Measurements from ENCODE around the gene F8.
"Not testable (repeated sequence)": the region's sequence is repeated elsewhere in the genome, so short reads cannot be mapped to it uniquely, and the experiment has no call there.

F8 gene

DNA sequence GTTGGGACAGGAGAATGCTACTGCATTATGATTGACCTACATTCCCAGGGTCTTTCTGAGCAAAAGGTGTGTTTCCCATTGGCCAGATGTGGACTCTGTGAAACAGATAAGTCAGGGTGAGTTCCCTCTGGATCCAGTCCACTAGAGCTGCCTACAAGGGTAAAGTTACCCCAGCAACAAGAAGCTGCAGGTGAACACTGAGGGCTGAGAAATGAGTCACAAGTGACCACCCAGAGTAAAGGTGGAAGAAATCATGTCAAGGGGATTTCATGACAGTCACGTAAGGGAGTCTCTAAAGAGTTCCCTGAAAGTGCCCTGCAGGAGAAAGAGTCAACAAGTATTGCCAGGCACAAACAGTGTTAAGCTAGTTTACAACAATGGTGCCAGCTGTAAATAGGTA is 120.1 kb downstream of the F8 start:
- no peak for DNase-seq (ENCODE audit: low read depth)
- TF ChIP-seq CTCF (IDR thresholded peaks at IDR 0.05; ENCODE audit: low read depth, low read length, missing control alignments), result no peak
- no peak overlapping the region for H3K4me3 ChIP-seq (ENCODE audit: low read depth, low read length)

DNA sequence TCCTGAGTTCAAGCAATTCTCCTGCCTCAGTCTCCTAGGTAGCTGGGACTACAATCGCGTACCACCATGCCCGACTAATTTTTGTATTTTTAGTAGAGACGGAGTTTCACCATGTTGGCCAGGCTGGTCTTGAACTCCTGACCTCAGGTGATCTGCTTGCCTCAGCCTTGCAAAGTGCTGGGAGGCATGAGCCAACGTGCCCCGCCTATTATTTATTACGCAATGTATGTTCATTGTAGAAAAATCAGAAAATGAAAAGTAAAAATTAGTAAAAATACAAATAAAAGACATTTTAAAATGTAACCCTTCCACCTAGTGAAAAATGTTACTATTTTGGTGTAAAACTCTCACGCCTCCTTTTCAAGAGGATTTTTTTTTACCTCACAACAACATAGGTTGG is 122.2 kb downstream of the F8 start:
- no peak for DNase-seq (ENCODE audit: low read depth)
- no peak for TF ChIP-seq CTCF (IDR thresholded peaks at IDR 0.05; ENCODE audit: low read depth, low read length, missing control alignments)
- no peak overlapping the region for H3K4me3 ChIP-seq (ENCODE audit: low read depth, low read length)

GRCh38 chrX:154892296-154892695 is 130.2 kb downstream of the F8 start:
- H3K4me3 ChIP-seq (ENCODE audit: low read depth, low read length), result no peak overlapping the region
- no peak for TF ChIP-seq CTCF (IDR thresholded peaks at IDR 0.05; ENCODE audit: low read depth, low read length, missing control alignments)
- DNase-seq (ENCODE audit: low read depth), result no peak

- DNase-seq (ENCODE audit: low read depth), result no peak
- H3K4me3 ChIP-seq (ENCODE audit: low read depth, low read length), result no peak overlapping the region
- TF ChIP-seq CTCF (IDR thresholded peaks at IDR 0.05; ENCODE audit: low read depth, low read length, missing control alignments), result no peak
Measured at GRCh38 chrX:154890990-154891639, 131.4 kb downstream of the F8 start.

- not testable (repeated sequence) for H3K4me3 ChIP-seq (ENCODE audit: low read depth, low read length); DNase-seq (ENCODE audit: low read depth)
Measured at GRCh38 chrX:154886789-154887221, 135.7 kb downstream of the F8 start.

DNA sequence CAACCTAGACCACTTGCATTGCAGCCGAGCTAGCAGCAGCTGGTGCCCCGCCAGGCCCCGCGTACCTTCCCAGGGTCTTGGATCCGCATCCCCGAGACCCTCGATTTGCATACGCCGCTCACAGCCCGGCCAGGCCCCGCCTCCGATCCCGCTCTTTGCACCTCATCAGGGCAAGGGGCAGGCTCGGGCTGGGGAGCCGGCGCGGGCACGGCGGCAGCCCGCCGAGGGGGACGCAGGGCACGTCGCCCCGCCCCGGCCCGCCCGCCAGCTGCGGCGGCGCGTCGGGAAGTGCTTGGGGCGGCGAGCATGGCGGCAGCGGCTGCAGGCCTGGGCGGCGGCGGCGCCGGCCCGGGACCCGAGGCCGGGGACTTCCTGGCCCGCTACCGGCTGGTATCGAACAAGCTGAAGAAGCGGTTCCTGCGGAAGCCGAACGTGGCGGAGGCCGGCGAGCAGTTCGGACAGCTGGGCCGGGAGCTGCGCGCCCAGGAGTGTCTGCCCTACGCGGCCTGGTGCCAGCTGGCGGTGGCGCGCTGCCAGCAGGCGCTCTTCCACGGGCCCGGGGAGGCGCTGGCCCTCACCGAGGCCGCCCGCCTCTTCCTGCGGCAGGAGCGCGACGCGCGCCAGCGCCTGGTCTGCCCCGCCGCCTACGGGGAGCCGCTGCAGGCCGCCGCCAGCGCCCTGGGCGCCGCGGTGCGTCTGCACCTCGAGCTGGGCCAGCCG is 136.3 kb downstream of the F8 start, which contains the start of gene F8A1:
F8A1 (plus strand) TSS at position 287 of the 720 bp plus-strand sequence; CDS start at position 307, 20 bp downstream.
- peak within 1 kb of the TSS; percentile 39 for H3K4me3 ChIP-seq (ENCODE audit: low read depth, low read length)
- DNase-seq (ENCODE audit: low read depth), result not testable (repeated sequence)

GRCh38 chrX:154885549-154885948 is 137.0 kb downstream of the F8 start:
- not testable (repeated sequence) for H3K4me3 ChIP-seq (ENCODE audit: low read depth, low read length); DNase-seq (ENCODE audit: low read depth)

DNA sequence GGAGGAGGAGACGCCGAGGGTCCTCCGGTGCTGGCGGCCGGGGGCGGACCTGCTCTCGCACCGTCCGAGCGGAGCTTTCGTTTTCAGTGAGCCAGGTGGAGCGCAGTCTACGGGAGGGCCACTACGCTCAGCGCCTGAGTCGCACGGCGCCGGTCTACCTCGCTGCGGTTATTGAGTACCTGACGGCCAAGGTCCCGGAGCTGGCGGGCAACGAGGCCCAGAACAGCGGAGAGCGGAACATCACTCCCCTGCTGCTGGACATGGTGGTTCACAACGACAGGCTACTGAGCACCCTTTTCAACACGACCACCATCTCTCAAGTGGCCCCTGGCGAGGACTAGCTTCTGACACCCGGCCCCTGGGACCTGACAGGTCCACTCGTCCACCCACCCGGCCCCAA is 137.5 kb downstream of the F8 start:
- not testable (repeated sequence) for DNase-seq (ENCODE audit: low read depth)

GRCh38 chrX:154884069-154884468 is 138.5 kb downstream of the F8 start:
- H3K4me3 ChIP-seq (ENCODE audit: low read depth, low read length); DNase-seq (ENCODE audit: low read depth): not testable (repeated sequence)

More for the DNA sequence above, 137.5 kb downstream of the F8 start:
- not testable (repeated sequence) for H3K4me3 ChIP-seq (ENCODE audit: low read depth, low read length)
